Ectodermal cell (in vitro differentiated cells): ENCODE results near the gene CLEC3A.

Experiments
- H3K27ac ChIP-seq: 2 replicates; pipeline ENCODE4 v1.7.0; 2013; ENCODE audit warnings: mild to moderate bottlenecking, low read depth, low read length; ENCODE audit not compliant: insufficient read depth, poor library complexity, severe bottlenecking
- H3K27me3 ChIP-seq: 2 replicates; pipeline ENCODE4 v1.7.0; 2013; ENCODE audit warnings: mild to moderate bottlenecking, low read length; ENCODE audit not compliant: insufficient read depth, control insufficient read depth, poor library complexity, severe bottlenecking
- H3K36me3 ChIP-seq: one replicate; pipeline ENCODE4 v1.7.0; 2013; ENCODE audit warnings: low read length; ENCODE audit not compliant: control insufficient read depth, insufficient read depth
- H3K4me1 ChIP-seq: one replicate; pipeline ENCODE4 v1.7.0; 2013; ENCODE audit warnings: low read length; ENCODE audit not compliant: control insufficient read depth, insufficient read depth
- H3K4me3 ChIP-seq: 2 replicates; pipeline ENCODE4 v1.7.0; 2013; ENCODE audit warnings: low read depth, low read length, control low read depth; ENCODE audit not compliant: insufficient read depth
- H3K9me3 ChIP-seq: 2 replicates; pipeline ENCODE4 v1.7.0; 2013; ENCODE audit warnings: mild to moderate bottlenecking, low read length, moderate library complexity; ENCODE audit not compliant: control insufficient read depth
- WGBS, 2 experiments: methylation state at CpG; one replicate each; pipeline ENCODE4 v1.1.7; 2013; ENCODE audit warnings: missing lambda C conversion rate in 2 of 2; 5-methylcytosine and 5-hydroxymethylcytosine counted together

Gene CLEC3A

DNA sequence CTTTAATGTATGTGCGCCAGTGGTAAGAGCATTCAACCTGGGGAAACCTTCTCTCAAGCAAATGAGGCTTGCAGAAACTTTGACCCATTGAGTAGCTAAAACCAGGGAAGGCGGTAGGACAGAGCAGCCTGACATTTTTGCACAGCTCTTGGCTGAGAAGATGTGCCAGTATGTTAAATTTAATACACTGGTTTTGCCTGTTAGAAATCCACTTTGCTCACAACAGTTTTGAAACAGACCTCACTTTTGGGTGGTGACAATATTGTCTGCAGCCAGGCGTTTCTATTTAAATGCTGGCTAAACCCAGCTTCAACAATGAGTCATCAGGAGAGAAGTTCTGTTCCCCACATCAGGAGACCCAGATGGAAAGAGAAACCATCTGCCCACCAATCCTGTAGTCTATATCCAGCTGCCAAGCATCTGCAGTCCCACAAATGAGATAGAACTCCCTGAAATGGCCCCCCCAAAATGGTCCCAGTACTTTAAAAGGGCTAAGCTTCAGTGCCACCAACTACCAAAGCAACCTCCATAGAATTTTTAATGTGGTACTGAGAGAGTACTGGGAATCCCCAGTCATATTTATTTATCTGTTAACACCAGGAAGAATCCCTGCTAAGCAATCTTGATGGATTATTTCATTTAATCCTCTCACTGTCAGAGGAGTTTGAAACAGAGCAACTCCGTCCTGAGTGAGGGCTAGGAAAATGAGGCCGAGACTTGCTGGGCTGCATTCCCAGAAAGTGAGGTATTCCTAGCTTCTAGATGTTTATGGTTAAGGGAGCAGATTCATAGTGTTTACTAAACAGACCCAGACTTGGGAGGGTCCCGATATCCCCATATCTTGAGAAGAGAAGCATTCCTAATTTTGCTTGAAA lies 29.0 kb upstream of the CLEC3A start:
- Histone ChIP-seq H3K9me3 (peaks cover 3% of the 10 kb centered on the region), H3K4me3 (no peak overlapping the region), H3K4me1 (no peaks in the 10 kb centered on the region), H3K27ac (no peak overlapping the region), H3K36me3 (no peaks in the 10 kb centered on the region), H3K27me3 (no peaks in the 10 kb centered on the region)
- 59 to 72% methylated on average over 5 to 6 of the region's 6 CpGs for WGBS, 2 experiments

DNA sequence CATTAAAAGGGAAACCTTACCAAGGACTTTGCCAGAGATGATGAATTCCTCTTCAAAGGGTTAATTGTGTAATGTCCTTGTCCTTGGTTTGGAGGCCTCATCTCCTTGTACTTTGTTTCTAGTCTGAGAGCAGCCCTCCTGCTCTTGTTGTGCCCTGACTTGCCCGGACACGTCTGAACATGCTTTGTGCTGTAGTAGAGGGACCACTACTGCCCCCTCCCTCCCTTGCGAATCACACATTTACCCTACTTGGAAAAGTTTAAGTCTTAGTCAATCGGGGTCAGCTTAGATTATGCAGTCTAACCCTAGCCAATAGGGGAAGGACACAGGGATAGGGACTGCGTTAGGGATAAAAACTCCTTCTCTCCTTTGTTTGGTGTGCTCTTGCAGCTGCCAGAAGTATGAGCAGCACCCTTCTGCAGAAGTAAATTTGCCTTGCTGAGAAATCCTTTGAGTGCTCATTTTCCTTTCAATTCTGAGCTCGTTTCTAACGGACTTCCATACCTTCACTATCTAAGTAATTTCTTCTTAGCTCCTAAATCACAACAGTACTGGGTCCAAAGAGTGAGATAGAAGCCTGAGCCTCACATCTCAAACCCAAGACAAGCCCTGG lies 26.4 kb upstream of the CLEC3A start:
- no peak overlapping the region for H3K4me3 ChIP-seq
- H3K4me1 ChIP-seq, result no peaks in the 10 kb centered on the region
- WGBS, 2 experiments, result 96% methylated on average over 7 of the region's 7 CpGs
- peaks cover 3% of the 10 kb centered on the region for H3K9me3 ChIP-seq
- no peaks in the 10 kb centered on the region for H3K36me3 ChIP-seq
- no peak overlapping the region for H3K27ac ChIP-seq
- H3K27me3 ChIP-seq, result no peaks in the 10 kb centered on the region

DNA sequence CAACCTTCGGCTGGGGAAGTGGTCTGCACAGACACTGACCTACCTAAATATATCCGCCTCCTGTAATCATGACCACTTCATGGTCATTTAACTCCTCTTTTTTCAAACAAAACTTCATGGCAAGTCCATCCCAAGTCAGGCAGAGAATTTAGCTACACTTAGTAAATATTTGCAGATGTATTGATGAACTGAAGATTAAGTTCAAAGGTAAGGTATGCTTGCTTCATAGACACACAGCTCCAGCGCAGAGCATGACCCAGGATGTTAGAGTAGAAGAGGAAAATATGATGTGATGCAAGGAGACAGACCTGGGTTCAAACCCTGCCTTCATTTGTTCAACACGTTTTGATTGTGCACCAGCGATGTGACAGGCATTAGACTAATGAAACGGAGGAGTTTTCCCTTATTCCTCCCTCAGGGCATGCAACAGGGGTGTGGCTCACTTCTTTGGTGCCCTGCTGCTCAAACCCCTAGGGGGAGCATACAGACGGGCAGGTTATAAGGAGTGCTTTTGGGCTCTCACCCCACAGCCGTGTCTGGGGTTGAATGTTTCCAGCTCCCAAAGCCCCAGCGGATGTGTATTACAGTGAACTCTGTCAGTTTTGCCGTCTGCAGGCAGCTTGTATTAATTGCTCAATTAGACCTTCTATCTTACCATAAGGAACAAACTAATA lies 23.9 kb upstream of the CLEC3A start:
- H3K27ac ChIP-seq, result no peak overlapping the region
- H3K27me3 ChIP-seq, result no peaks in the 10 kb centered on the region
- H3K4me1 ChIP-seq, result no peaks in the 10 kb centered on the region
- H3K36me3 ChIP-seq, result no peaks in the 10 kb centered on the region
- H3K9me3 ChIP-seq, result peaks cover 3% of the 10 kb centered on the region
- 71 to 73% methylated on average over 10 of the region's 10 CpGs for WGBS, 2 experiments
- no peak overlapping the region for H3K4me3 ChIP-seq

GRCh38 chr16:78001451-78002025 lies 20.8 kb upstream of the CLEC3A start:
- Histone ChIP-seq H3K4me3 (no peak overlapping the region), H3K36me3 (no peaks in the 10 kb centered on the region), H3K27me3 (no peaks in the 10 kb centered on the region), H3K4me1 (no peaks in the 10 kb centered on the region), H3K27ac (no peak overlapping the region), H3K9me3 (no peaks in the 10 kb centered on the region)
- WGBS, 2 experiments, result 93 to 98% methylated on average over 3 to 4 of the region's 4 CpGs

DNA sequence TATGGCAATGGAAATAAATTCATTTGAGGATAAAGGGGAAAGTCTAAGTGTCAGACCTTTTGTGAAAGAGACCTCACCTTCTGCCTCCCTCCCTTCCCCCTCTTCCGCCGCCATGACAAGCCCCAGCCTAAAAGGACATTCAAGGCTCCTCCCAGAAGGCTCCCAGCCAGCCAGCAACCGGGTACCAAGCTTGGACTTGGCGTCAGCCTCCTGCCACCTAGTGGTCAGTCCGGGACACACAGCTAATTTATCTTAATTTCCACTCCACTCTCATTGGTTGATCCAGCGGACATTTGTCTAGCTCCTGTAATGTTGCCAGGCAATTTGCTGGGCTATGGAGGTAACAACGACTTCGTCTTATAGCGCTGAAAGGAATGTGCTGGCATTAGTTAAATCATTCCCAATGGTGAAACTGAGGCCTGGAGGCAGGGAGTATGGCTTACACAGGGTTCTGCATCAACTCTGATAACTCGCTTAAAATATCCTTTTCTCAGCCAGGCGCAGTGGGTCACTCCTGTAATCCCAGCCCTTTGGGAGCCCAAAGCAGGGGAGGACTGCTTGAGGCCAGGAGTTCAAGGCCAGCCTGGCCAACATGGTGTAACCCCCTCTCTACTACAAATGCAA lies 19.3 kb upstream of the CLEC3A start:
- H3K27ac ChIP-seq, result no peak overlapping the region
- no peaks in the 10 kb centered on the region for H3K27me3 ChIP-seq
- WGBS, 2 experiments, result 22 to 24% methylated on average over 11 of the region's 11 CpGs
- H3K4me3 ChIP-seq, result no peak overlapping the region
- H3K36me3 ChIP-seq, result no peaks in the 10 kb centered on the region
- no peaks in the 10 kb centered on the region for H3K9me3 ChIP-seq
- H3K4me1 ChIP-seq, result no peaks in the 10 kb centered on the region

- H3K36me3 ChIP-seq, result no peaks in the 10 kb centered on the region
- WGBS, 2 experiments, result 91 to 93% methylated on average over 4 of the region's 4 CpGs
- no peak overlapping the region for H3K4me3 ChIP-seq
- H3K4me1 ChIP-seq, result no peaks in the 10 kb centered on the region
- no peaks in the 10 kb centered on the region for H3K9me3 ChIP-seq
- H3K27ac ChIP-seq, result no peak overlapping the region
- H3K27me3 ChIP-seq, result no peaks in the 10 kb centered on the region
Observed at GRCh38 chr16:78004517-78004916, 17.8 kb upstream of the CLEC3A start.

- H3K27ac ChIP-seq, result no peak overlapping the region
- H3K4me3 ChIP-seq, result no peak overlapping the region
- no peaks in the 10 kb centered on the region for H3K4me1 ChIP-seq
- no peaks in the 10 kb centered on the region for H3K27me3 ChIP-seq
- no peaks in the 10 kb centered on the region for H3K36me3 ChIP-seq
- H3K9me3 ChIP-seq, result no peaks in the 10 kb centered on the region
- 79% methylated on average over 4 to 5 of the region's 5 CpGs for WGBS, 2 experiments
Observed at GRCh38 chr16:78005881-78006280, 16.5 kb upstream of the CLEC3A start.

DNA sequence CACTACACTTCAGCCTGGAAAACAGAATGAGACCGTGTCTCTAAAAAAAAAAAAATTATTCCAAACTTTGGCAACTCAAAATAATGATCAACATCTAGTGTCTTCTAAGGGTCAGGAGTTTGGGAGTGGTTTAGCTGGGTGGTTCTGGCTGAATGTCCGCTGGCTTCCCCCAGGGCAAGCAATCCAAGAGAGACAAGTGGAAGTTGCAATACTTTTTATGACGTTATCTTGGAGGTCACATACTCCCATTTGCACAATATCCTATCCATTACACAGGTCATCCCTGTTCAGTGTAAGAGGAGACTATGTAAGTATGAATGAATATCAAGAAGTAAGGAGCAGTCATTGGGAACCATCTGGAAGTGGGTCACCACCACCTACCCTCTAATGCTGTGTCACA lies 15.2 kb upstream of the CLEC3A start:
- 90 to 94% methylated on average over 3 of the region's 3 CpGs for WGBS, 2 experiments
- Histone ChIP-seq H3K9me3 (no peaks in the 10 kb centered on the region), H3K4me3 (no peak overlapping the region), H3K36me3 (no peaks in the 10 kb centered on the region), H3K27me3 (no peaks in the 10 kb centered on the region), H3K27ac (no peak overlapping the region), H3K4me1 (no peaks in the 10 kb centered on the region)

DNA sequence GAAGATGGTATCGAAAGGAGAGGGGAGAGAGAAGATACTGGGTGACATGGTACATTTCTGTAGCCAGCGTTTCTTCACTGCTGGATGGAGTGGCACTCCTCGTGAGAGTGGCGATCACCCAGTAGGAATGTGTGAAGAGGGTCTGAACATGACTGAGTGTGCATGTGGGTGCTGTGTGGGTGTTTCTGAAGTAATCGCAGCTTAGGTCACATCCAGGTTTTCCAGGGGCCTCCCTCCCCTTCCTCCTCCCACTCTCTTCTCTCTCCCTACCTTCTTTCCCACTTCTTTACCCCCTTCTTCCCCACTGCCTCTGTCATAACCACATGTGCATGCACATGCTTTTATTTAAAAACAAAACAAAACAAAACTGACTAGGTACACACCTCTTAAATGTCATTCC lies 1.8 kb downstream of the CLEC3A start:
- Histone ChIP-seq H3K27ac (no peak overlapping the region), H3K36me3 (no peaks in the 10 kb centered on the region), H3K27me3 (no peaks in the 10 kb centered on the region), H3K4me3 (no peak overlapping the region), H3K9me3 (no peaks in the 10 kb centered on the region), H3K4me1 (peaks cover 8% of the 10 kb centered on the region)
- WGBS, 2 experiments, result 92 to 98% methylated on average over 5 of the region's 5 CpGs
